ENCODE measurements around the gene ZNF511. TPM values are rescaled to one million over a fixed set of nuclear protein-coding genes. Genes with fewer than 3 reads are reported as not detected.

The ZNF511 gene
- total RNA-seq, 1 experiment from 2014 or later = 49.0 TPM

- RAD21 ChIA-PET (ENCODE audit: low non-redundant PET in 1 of 2, low total read pairs in 2 of 2, uncharacterized antibody in 2 of 2, unreplicated experiment in 2 of 2) = no interaction called here
- H3K9me2 ChIP-seq (ENCODE audit: insufficient read depth) = no peaks in the 10 kb centered on the region
- no peak overlapping the region for H2AFZ ChIP-seq (ENCODE audit: low read depth, low read length, poor library complexity, severe bottlenecking)
- BruUV-seq (replicated peaks) = no TSS peak
- no peak for TF ChIP-seq SIN3A (IDR thresholded peaks at IDR 0.05; ENCODE audit: low read depth)
- TF ChIP-seq POLR2AphosphoS5 (IDR thresholded peaks at IDR 0.05; ENCODE audit: low read depth, low read length) = no peak
- no peak for TF ChIP-seq CEBPB (IDR thresholded peaks at IDR 0.05; ENCODE audit: low read depth)
- TF ChIP-seq ELF1 (IDR thresholded peaks at IDR 0.05; ENCODE audit: borderline replicate concordance, low read depth) = no peak
- TF ChIP-seq, protein P1, sequence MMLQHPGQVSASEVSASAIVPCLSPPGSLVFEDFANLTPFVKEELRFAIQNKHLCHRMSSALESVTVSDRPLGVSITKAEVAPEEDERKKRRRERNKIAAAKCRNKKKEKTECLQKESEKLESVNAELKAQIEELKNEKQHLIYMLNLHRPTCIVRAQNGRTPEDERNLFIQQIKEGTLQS (IDR thresholded peaks at IDR 0.05) = no peak
- H3K27ac ChIP-seq (ENCODE audit: low read depth, low read length) = no peak overlapping the region
- CTCF ChIA-PET = no interaction called here
- DNase-seq (ENCODE audit: low read depth, low spot score) = no peak
- H3K36me3 ChIP-seq (ENCODE audit: control insufficient read depth in 1 of 2, insufficient read depth in 2 of 2, low read length in 2 of 2) = no peaks in the 10 kb centered on the region; a peak in 1 of 4 replicates
- H3K9me3 ChIP-seq (ENCODE audit: control insufficient read depth in 1 of 2, insufficient read depth in 1 of 2, low read depth in 1 of 2, low read length in 2 of 2) = no peaks in the 10 kb centered on the region
- H3K4me3 ChIP-seq (replicated peaks in 1 of 2; ENCODE audit: low read depth in 1 of 2, low read length in 2 of 2) = no peak overlapping the region
- no peaks in the 10 kb centered on the region for H4K20me1 ChIP-seq (ENCODE audit: insufficient read depth)
- ATAC-seq = no peak
- H3K4me1 ChIP-seq (ENCODE audit: control insufficient read depth in 1 of 2, insufficient read depth in 2 of 2, low read length in 2 of 2) = peaks cover 3 to 5% of the 10 kb centered on the region in 2 experiments; a peak in 2 of 4 replicates
- POLR2A ChIA-PET = no interaction called here
- H3K9ac ChIP-seq (ENCODE audit: low read length) = no peak overlapping the region
- no peaks in the 10 kb centered on the region for H3K27me3 ChIP-seq (ENCODE audit: insufficient read depth, low read length)
- H3K79me2 ChIP-seq (ENCODE audit: insufficient read depth, low read length) = peaks cover 6% of the 10 kb centered on the region; the same call in 1 of the 2 replicates
- no peak overlapping the region for H3K4me2 ChIP-seq (ENCODE audit: low read length)
- intact Hi-C loops (cut with micrococcal nuclease) = no loop called here
Measured at GRCh38 chr10:133359554-133359971, 50.8 kb downstream of the ZNF511 start.

DNA sequence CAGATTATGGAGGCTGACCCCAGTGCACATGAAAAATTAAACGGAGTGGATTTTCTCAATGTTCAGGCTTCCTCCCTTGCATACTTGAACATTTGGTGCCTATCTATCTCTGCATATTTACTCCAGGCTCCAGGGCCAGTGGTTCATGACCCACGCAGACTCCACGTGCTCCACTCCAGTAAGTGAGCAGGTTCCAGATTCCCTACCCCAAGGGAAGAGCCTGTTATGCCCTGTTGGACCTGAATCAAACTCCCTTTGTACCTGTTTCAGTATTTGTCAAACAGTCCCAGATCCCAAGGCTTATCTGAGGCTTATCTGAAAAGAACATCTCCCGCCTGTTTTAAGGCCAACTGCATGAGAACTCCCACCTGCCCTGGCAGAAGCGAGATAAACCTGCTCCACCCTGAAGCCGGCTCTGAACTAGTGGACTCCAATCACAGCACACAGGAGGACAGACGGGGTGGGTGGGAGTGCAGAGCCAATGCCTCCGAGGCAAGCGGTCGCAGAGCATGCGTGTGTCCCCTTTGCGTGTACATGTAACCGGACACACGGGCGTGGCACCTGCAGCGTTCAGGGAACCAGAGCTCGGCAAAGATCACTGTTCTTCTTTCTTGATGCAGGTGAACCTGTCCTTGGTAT, 51.4 kb downstream of the ZNF511 start:
- intact Hi-C loops (cut with micrococcal nuclease) = no loop called here
- ChIA-PET RAD21 (ENCODE audit: low non-redundant PET in 1 of 2, low total read pairs in 2 of 2, uncharacterized antibody in 2 of 2, unreplicated experiment in 2 of 2) (no interaction called here), CTCF (no interaction called here), POLR2A (no interaction called here)
- Histone ChIP-seq H3K36me3 (ENCODE audit: control insufficient read depth in 1 of 2, insufficient read depth in 2 of 2, low read length in 2 of 2) (no peaks in the 10 kb centered on the region; a peak in 1 of 4 replicates), H3K4me2 (ENCODE audit: low read length) (no peak overlapping the region), H3K27me3 (ENCODE audit: insufficient read depth, low read length) (no peaks in the 10 kb centered on the region), H3K9me3 (ENCODE audit: control insufficient read depth in 1 of 2, insufficient read depth in 1 of 2, low read depth in 1 of 2, low read length in 2 of 2) (no peaks in the 10 kb centered on the region), H3K9me2 (ENCODE audit: insufficient read depth) (no peaks in the 10 kb centered on the region), H3K27ac (ENCODE audit: low read depth, low read length) (no peak overlapping the region), H3K4me1 (ENCODE audit: control insufficient read depth in 1 of 2, insufficient read depth in 2 of 2, low read length in 2 of 2) (peaks cover 3 to 5% of the 10 kb centered on the region in 2 experiments; a peak in 2 of 4 replicates), H2AFZ (ENCODE audit: low read depth, low read length, poor library complexity, severe bottlenecking) (no peak overlapping the region), H3K9ac (ENCODE audit: low read length) (no peak overlapping the region), H4K20me1 (ENCODE audit: insufficient read depth) (no peaks in the 10 kb centered on the region), H3K79me2 (ENCODE audit: insufficient read depth, low read length) (peaks cover 6% of the 10 kb centered on the region; the same call in 1 of the 2 replicates), H3K4me3 (replicated peaks in 1 of 2; ENCODE audit: low read depth in 1 of 2, low read length in 2 of 2) (no peak overlapping the region)
- TF ChIP-seq EGR1 (IDR thresholded peaks at IDR 0.05; ENCODE audit: low read depth) (no peak), TCF7L2 (IDR thresholded peaks at IDR 0.05; ENCODE audit: borderline replicate concordance, extremely low read depth, insufficient read depth, insufficient read length) (no peak), SIN3A (IDR thresholded peaks at IDR 0.05; ENCODE audit: low read depth) (no peak), ELF1 (IDR thresholded peaks at IDR 0.05; ENCODE audit: borderline replicate concordance, low read depth) (no peak)
- TF ChIP-seq, protein P2, sequence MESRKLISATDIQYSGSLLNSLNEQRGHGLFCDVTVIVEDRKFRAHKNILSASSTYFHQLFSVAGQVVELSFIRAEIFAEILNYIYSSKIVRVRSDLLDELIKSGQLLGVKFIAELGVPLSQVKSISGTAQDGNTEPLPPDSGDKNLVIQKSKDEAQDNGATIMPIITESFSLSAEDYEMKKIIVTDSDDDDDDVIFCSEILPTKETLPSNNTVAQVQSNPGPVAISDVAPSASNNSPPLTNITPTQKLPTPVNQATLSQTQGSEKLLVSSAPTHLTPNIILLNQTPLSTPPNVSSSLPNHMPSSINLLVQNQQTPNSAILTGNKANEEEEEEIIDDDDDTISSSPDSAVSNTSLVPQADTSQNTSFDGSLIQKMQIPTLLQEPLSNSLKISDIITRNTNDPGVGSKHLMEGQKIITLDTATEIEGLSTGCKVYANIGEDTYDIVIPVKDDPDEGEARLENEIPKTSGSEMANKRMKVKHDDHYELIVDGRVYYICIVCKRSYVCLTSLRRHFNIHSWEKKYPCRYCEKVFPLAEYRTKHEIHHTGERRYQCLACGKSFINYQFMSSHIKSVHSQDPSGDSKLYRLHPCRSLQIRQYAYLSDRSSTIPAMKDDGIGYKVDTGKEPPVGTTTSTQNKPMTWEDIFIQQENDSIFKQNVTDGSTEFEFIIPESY (IDR thresholded peaks at IDR 0.05; ENCODE audit: extremely low read depth, insufficient replicate concordance, low read length) = no peak
- DNase-seq (ENCODE audit: low read depth, low spot score) (no peak), ATAC-seq (no peak)
- BruUV-seq (replicated peaks) = no TSS peak

Measured in HCT116 (cell line).